ENCODE measurements around the gene DAAM2.

DAAM2 gene

DNA sequence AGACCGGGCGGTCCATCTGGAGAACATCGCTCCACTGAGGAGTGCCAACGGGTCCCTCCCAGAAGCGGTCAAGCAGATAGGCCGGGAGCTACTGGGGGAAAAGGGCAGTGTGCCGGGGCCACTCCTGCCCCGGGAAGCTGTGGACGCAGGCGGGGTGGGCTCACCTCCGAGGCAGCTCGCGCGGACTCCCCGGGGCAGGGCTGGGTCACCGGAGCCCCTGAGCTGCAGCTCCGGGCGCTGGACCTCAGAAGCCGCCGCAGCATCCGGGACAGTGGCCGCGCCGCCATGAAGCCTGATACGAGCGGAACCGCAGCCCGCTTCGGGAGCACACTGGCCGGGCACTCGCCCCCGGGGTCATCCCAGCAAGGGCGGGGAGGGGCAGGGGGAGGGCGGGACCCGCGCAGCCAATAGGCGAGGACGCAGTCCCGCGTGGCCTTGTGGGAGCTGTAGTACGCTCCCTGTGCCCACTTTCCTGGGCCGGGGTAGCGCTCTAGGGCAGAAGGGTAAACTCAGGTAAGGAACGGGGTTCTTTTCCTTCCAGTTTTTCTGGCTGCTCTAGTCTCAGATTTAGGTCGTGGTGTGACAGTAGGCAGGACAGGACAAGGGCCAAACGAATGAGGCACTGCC, 142.1 kb downstream of the DAAM2 start, which contains the start of gene MOCS1:
MOCS1 (minus strand) TSS at position 332 of the 627 bp plus-strand sequence; CDS start at position 287, 45 bp downstream.
- DNase-seq: peak; percentile 25 to 40

DNA sequence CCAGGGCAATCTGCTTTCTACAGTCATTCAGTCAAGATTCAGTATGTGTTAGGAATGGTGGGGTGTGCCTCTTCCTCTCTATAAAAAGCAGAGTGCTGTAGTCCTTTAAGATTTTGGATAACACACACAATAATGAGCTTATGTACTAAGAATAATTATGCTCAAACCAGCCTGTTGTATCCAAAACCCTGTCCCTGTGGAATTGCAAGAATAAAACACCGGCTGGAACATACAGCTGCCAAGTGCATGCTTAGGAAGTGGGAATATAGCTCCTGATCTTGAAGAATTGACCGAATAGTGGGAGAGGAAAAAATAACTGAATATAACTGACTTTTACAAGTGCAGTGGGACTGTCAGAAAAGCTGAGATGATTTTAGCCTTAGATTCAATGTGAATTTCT, 143.1 kb downstream of the DAAM2 start:
- DNase-seq: no peak

DNA sequence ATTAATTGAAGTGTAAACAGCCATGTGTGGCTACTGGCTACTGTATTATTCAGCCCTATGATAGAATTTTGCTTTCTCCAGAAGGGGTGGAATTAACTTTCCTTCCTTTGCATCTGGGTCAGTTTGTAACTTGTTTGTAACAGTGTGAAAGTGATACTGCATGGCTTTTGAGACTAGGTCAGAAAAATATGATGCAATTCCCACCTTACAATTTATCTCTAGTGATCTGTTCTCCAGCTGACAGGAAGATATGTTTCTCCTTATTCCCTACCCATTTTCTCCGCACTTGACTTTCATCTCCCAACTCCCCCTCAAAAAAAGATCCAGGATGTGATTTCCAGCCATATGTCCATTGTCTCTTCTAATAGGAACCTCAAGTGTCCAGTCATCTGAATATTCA, 144.7 kb downstream of the DAAM2 start:
- DNase-seq: no peak

DNA sequence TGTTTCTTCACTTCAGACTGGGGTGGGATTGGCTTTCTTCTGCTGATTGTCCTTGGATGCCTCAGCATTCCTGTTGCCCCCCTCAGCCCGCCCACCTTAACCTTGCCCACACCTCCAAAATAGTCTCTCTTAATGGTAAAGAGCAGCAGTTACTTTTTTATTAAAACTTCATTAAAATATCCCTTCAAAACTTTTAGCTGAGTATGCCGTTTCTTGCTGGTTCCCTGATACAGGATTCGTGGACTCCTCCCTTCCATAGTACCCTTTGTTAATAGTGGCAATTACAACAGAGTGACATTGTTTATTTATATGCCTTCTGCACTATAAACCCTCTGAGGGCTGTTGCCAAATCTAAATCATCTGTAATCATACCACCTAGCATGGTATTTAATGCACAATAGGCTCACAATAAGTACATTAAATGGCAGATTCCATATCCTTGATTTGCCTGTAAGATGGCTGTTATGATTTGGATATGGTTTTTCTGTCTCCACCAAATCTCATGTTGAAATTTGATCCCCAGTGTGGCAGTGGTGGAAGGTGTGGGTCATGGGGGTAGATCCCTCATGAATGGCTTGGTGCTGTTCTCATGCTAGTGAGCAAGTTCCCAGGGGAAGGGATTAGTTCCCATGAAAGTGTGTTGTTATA, 145.6 kb downstream of the DAAM2 start:
- DNase-seq: no peak

DNA sequence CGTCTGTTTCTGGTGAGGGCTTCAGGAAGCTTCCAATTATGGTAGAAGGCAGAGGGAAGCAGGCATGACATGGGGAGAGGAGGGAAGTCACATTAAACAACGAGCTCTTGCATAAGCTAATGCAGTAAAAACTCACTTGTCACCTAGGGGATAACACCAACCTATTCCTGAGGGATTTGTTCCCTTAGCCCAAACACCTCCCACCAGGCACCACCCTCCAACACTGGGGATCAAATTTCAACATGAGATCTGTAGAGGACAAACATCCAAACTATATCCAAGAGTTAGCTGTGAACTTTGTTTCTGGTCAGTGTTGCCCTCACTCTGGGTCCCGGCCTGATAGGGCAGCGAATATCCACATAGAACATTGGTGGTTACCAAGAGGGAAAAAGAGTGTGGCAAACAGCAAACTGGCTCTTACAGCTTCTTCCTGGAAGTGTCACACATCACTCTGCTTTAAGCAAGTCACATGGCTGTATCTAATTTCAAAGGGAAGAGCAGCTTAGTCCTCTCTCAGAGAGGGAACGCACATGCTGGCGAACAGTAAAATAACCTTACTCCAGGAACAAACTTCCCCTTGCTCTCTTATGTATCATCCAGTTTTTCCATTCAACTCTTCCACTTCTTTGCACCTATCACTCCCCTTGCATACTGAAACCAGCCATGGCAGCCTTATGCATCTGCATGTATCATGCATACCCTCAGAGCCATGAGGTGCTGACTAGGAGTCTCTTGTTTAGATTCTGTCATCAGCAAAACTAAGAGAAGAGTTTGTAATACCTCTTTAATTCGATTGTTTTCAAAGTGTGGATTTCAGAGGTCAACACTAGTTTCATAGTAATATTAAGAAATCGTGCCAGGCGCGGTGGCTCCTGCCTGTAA, 146.8 kb downstream of the DAAM2 start:
- no peak for DNase-seq

DNA sequence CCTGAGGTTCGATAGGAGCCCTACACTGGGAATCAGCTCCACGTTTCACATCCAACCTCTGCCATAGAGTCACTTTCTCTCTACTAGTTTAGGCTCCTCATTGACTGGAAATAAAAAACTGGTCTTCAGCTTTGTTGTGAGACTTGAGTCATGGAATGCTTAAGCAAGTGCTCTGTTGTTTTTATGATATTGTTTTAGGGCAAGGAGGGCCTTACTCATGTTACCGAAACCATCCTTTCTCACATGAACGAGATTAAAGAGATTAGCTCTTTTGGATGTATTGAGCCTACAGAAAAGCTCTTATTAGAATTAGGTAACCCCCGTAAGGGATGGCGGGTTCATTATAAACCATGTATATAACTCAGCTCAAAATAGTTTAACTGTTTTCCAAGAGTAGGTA, 149.0 kb downstream of the DAAM2 start:
- no peak for DNase-seq

DNA sequence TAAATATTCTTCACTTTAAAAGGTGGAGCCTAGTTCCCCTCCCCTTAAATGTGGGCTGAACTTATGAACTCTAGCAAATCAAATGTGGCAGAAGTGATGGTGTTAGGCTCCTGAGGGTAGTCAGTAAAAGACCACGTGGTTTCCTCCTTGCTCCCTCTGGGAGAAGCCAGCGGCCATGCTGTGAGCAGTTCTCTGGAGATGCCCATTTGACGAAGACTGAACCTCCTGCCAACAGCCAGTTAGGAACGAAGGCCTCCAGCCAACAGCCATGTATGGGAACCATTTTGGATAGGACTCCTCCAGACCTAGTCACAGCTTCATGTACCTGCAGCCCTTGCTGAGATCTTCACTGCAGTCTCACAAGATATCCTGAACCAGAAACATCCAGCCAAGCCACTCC, 149.6 kb downstream of the DAAM2 start:
- DNase-seq: no peak

DNA sequence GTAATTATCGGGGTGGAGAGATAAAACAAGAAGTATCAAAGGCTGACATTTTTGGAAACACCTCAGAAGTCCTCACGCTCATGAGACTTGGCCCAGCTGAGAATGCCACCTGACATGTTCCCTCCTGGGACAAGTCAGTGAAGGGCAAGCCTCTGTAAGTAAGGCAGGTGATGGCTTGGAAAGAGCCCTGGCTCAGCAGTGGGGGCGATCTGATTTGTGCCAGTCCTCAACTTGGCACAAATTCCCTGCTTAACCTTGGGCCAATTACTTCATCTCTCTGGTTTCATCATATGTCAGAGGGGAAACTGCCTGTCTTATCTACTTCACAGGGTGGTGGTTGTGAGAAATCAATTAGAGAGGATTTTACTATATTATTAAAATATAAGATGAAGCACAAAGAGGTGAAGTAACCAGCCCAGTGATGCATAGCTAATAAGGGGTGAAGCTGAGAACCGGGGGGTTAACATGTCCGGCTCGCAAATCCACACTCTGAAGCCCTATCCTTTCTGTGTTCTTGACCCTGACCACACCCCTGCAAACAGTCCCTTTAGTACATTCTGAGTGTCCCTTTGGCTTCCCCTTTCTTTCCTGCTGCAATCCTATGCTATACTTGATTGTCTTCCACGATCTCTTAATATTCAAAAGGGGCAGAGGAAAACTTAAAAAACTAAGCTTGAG, 150.9 kb downstream of the DAAM2 start:
- DNase-seq: no peak

DNA sequence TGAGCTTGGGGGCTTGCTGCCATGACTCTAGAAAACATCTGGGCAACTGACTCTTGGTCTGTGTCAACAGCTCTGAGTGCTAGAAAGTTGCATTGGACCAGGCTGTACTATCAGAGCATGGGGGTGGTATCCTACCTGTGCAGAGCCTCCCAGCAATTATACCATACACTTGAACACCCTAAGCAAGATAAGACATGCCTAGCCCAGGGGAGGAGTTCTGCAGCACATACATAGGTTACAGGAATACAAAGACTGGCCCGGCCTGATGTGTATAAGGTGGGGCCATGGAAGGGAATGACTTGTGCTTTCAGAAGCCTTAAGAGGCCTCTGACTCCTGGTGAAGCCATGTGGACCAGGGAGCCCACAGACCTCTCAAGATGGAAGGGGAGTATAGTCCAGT, 153.4 kb downstream of the DAAM2 start:
- no peak for DNase-seq

DNA sequence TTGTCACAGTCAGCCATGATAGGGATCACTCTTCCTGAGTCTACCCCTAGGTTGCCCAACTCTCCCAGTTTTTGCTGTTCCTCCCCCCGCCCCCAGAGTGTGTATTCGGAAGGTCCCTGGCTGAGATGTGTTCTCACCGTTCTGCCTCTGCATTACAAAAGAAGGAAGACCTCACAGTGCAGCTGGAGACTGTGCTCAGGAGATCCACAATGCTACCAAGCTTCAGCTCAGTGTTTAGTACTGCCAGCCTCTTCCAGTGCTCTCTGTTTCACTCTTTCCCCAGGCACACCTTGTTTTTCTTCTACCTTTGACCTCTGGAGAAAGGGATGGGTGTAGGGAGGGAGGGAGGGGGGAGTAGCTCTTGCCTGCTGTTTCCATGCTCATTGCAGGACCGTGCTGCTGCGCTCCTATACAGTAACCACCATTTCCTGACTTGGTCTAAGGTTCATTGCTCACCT, 155.5 kb downstream of the DAAM2 start:
- no peak for DNase-seq

DNA sequence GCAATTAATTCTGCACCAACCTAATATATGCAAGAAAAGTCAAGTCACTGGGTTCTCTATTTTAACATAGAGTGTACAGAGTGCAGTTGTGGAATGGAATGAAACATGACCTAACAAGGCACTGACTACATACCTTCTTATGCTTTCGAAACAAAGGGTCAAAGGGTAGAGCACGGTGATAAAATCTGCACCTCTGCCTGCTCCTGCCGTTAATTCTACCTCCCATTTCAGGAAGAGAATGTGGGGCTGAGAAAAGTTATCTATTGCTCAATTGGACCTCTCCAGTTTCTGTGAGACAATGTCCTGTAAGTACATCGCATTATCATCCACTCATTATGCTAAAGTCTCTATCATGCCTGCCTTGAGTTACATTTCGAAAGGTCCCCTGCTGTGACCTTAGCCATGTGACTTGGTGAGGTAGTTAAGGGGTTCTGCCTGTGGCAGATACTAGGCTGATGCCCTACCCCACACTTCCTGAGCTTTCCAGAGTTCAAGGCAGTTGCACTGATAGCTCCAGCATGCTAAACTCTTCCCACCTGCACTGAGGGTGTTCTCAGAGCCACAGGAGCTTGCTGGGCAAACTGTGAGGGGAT, 156.1 kb downstream of the DAAM2 start:
- no peak for DNase-seq

DNA sequence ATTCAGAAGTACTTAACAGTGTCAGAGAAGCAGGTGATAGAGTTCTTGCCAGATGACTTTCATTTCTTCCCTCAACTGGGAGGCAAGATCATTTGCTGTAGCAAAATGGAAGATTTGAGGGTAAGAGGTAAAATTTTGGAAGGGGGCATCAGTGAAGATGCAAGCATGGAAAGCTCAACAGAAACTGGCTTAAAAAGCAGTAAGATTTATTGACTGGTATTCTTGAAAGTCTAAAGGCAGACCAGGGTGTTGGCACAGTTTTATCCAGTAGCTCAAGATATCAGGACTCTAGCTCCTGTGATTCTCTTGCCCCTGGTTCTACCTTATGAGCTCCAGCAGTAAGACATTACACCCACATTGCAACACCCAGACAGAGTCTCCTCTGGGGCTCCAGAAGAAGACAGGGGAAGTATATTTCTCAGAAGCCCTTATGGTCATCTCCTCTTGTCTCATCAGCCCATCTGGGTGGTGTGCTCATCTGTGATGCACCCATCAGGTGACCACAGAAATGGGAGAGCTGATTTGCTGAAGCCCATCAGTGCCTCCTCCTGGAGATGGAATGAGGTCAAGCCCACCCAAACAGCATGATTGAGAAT, 158.0 kb downstream of the DAAM2 start:
- no peak for DNase-seq

DNA sequence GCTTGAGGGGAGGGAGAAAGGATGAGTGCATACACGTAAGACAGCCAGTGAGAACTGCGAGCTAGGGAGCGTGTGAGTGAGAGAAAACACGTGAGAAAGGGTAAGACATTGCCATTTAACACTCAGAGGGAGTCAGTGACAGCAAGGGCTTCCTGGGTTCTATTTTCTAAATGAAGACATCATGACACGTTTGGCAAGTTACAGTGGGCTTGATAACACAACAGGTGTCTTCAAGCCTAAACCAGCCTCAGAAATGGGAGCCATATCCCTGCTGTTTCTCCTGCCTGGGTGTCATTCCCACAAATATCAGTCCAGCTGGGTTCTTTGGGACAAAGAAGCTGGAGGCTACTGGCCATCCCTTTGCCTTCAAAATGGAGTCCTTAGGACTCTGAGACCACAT, 159.0 kb downstream of the DAAM2 start:
- DNase-seq: no peak

DNA sequence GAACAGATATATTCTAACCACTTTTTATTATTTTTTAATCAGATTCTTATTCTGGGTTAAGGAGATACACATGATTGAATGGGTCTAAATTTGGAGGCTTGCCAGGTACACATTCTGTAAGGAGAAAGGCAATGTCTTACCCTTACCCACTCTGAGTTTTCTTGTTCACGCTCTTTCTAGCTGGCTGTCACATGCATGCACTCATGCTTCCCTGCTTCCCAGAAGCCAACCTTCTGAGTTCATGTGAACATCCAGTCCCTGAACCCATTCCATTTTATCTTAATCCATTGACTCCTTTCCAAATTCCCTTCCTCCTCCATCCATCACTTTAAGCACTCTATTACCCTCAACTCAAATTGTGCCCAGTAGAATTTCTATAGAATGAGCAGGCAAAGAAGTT, 159.5 kb downstream of the DAAM2 start:
- no peak for DNase-seq

DNA sequence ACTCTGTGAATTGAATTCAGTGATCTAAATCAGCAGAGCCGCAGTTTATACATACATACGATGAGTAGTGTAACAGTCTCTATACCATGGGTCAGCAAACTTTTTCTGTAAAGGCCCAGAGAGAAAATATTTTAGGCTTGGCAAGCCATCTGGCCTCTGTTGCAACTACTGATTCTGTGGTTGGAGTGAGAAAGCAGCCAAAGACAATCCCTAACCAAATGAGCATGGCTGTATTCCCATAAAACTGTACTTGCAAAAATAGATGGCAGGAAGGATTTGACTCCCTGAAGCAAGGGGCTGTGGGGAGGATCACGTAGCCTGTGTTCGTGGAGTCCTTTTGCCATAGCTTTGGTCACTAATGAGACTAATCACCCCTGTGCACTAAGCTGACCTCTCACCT, 160.0 kb downstream of the DAAM2 start:
- DNase-seq: no peak

DNA sequence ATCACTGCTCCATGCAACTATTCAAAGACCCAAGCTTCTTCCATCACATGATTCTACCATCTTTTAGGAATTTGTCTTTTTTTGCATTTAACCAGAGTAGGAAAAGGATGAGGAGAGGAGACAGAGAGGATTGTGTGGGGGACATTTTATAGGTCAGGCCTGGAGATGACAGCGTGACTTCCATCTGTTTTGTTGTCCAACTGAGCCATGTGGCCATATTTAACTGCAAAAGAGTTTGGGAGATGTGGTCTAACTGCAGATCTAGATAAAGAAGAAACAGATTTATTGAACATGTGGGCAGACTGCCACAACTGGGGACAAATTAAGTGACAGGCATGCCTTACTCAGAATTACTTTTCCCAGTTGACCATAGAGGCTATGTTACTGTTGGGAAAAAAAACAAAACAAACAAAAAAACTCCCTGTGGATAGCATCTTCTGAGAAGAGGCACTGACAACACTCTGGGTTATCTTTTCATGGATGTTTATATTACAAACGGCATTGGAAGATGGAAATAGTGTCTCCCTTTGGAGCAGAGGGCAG, 161.0 kb downstream of the DAAM2 start:
- DNase-seq: no peak
